ENCODE measurements around the gene CYB561.

DNA sequence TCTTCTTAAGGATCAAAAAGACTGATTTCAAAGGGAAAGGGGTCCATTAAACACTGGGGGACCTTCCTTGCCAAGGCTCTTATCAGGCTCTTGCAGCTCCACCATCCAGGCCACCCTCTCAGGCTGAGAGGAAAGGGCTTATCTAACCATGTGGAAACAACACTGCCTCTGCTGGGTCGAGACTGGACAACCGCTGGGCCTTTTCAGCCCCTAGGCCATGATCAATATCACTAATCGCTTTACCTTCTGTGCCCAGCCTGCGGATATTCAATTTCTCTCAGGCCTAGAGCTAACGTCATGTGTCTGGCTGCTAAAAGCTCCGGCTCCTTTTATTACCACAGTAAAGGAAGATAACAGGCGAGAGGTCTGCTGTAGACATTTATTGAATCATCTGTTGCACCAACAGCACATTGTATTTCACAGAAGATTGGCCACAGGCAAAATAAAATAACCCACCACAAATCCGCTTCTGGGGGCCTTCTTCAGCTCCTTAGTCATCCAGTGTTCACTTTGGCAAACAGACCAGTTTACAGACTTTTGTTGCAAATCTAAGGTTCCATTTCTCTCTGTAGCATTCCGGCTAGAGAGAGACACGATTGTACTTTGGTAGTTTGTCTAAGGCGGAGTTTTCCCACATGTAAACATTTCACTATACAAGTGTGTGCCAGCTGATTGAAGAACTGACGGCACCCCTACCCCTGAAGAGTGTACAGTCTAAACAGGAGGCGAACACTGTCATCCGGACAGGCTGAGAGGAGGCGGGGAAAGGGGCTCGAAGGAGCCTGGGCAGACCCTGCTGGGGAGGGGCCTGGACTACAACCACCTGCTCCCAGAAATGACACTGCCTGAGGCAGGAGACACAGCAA, 13.9 kb downstream of the CYB561 start:
- no peak for TF ChIP-seq POLR2A (IDR thresholded peaks at IDR 0.05)
- TF ChIP-seq, protein P1, sequence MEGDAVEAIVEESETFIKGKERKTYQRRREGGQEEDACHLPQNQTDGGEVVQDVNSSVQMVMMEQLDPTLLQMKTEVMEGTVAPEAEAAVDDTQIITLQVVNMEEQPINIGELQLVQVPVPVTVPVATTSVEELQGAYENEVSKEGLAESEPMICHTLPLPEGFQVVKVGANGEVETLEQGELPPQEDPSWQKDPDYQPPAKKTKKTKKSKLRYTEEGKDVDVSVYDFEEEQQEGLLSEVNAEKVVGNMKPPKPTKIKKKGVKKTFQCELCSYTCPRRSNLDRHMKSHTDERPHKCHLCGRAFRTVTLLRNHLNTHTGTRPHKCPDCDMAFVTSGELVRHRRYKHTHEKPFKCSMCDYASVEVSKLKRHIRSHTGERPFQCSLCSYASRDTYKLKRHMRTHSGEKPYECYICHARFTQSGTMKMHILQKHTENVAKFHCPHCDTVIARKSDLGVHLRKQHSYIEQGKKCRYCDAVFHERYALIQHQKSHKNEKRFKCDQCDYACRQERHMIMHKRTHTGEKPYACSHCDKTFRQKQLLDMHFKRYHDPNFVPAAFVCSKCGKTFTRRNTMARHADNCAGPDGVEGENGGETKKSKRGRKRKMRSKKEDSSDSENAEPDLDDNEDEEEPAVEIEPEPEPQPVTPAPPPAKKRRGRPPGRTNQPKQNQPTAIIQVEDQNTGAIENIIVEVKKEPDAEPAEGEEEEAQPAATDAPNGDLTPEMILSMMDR (IDR thresholded peaks at IDR 0.05), result no peak

All from right lobe of liver (tissue), 4 donors.